HG03103 (cell line): ENCODE data around the gene ARHGAP30.

Source experiments
- ATAC-seq: cut with Tn5 transposase; IDR thresholded peaks from one replicate; pipeline ENCODE4 v1.9.1; 2021; ENCODE audit warnings: low read depth; ENCODE audit not compliant: unreplicated experiment

The ARHGAP30 gene

DNA sequence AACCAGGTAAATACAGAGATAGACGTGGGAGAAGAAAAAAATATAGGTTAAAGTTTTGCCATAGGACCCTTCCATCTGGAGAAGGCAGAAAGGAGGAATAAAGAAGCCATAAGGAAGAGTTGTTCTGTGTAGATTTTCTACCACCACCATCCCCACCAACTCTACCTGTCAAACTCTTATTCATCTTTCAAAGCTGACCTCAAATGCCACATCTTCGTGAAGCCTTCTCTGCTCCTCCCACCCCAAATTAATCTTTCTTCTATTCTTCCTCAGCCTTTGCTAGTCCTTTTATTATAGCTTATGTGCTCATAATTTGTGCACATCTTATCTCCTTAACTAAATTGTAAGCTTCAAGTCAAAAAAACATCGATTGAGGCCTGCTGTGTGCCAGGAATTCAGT lies 20.9 kb upstream of the ARHGAP30 start:
- no peak for ATAC-seq

DNA sequence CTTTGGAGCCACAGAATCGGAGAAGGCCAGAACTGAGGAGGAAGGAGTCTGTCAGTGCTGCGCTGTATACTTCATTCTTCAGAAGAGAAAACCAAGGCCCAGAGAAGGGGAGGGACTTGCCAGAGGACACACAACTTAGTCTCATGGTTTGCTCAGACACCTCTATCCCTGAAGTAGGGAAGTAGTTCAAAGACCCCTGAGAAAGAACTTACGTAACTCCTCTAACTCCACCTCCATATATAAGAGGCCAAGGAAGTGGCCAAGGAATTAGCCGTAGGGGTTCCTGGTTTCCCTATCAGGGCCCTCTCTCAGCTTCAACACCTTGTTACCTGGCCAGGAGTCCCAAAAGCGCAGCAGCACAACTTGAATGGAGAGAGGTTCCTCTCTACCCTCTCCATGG lies 20.2 kb upstream of the ARHGAP30 start:
- no peak for ATAC-seq

DNA sequence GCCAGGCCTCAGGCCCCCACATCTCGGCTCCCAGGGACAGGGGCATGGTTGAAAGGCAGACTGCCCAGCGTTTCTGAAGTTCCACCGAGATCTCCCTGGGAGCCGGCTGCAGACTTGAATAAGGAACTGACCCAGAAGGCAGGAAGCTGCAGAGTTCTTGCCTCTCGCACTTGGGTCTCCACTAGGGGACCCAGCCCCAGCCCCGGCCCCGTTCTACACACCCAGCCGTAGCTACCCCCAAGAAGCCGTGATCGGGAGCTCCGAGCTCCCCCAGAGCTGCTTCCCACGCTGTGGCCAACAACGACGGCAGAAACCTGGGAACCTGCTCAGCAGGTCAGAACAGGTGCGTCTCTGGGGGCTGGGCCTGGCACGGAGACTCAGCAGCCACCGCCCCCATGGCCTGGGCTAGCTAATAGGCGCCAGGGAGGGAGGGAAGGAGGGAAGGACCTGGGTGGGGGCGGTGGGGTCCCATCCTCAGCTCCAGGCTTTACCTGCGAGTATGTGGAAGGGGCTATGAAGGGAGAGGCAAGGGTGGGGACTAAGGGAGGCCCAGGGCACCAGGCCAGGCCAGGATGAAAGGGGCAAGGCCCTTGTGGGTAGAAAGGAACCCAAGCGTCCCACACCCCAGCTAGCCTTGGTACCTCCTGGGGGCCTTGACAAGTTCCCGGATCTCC lies 19.7 kb upstream of the ARHGAP30 start, which contains the start of gene NECTIN4:
Gene NECTIN4, minus strand, starts transcription at position 308 of the 674 bp plus-strand sequence. Its CDS starts 262 bp downstream, at position 46.
- no peak for ATAC-seq

DNA sequence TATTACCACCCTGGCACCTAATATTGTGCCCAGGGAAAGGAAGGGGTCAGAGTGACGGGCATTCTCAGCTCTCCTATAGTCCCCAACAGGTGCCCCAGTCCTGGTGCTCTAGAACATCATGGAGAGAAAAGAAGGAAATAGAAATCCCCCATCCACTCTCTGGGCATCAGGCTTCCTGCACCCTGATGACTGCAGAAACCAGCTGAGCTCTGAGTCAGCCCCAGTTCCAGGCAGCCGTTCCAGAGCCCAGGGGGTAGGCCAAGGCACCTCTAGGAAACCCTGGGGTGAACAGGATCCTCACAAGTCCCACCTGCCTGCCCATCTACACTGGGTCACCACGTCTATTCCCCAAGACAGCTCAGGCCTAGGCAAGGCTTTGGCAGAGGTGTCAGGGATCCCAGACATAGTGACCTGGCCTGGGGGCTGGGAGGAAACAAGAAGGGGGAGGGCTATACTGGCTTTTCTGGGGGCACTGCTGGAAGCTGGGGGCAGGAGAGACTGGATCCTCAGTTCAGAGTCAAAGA lies 19.0 kb upstream of the ARHGAP30 start:
- no peak for ATAC-seq

DNA sequence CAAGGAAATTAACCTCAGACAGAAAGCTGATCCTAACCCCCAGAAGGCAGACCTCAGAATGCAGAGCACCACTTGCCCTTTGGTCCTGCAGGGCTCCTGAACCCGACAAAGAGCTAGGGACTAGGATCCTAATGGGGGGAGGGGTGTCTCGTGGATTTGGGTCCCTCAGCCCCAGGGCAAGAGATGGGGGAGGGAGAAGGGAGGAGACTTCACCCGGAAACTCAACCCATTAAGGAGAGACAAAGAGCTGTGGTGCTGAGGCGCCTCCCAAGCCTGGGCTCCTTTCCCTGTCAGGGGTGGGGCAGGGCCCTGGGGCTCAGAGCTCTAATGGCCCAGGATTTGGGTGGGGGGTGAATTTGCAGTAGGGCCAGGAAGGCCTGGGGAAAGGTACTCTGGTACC lies 16.8 kb upstream of the ARHGAP30 start:
- ATAC-seq = no peak

DNA sequence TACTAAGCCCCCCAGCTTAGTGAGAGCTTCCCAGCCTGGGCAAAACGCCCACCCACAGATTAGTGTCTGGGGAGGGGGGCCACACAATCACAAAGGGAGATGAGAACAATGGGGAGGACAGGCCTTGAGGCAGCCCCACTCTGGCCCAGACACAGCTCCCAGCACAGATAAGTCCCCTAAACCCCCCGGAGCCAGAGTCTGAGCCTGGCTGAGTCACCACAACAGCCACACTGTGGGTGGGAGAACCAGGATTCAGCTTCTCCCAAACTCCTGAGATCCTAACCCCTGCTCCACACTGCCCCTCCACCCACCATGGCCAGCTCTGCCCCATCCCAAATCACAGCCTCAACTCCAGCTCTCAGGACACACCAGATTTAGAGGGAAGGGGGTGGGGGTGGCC lies 15.5 kb upstream of the ARHGAP30 start:
- ATAC-seq = no peak

DNA sequence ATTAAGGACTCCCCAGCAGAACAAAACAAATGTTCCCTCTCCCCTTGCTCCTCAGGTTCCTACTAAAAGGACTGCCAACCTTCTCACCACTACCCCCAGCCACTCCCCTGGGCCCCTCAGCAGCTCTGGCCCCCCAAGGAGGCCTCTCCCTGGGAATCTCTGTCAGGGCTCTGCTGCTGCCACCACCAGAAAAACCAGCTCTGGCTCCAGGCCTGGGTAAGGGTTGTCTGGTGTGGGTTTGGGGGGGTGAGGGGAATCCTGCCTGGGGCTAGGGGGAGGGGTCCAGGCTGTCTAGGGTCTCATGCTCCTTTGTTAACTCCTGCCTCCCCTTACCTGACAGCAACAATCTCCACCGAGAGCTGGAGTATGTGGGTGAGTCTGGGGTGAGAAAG lies 14.9 kb upstream of the ARHGAP30 start:
- no peak for ATAC-seq

DNA sequence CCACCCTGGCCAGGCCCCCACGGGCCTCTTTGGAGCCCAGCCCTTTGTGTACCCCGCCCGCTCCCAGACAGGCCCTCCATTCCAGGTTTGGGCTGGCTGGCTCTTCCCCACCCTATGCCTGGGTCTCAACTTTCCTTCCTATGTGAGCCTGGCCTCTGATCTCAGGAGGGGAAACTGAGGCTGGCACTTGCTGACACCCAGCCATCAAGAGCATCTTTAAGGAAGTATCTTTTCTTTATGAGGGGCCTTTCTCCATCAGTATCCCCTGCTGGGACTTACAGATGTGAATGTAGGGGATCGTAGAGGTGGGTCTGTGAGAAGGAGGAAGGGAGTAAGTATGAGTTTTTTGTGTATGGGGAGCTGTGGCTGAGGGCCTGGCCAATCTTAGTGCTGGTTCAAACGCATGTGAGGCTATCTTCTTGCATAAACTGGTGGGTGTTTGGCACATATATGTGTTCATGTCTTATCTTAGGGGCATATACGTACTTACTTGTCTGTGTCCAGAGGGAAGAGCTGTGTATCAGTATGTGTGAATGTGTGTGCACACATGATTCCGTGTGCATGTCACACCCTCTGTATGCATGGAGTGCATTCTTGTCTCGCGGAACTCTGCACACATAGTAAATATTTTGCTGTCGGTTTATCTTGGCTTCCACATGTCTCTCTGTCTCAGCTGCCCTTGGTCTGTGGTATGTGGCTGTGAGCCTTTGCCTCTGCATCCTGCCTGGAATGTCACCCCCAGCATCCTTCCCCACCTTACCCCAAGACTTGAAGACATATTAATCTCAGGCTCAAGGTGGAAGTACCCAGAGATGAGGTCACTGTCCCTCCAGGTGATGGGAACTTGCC lies 14.3 kb upstream of the ARHGAP30 start:
- no peak for ATAC-seq

DNA sequence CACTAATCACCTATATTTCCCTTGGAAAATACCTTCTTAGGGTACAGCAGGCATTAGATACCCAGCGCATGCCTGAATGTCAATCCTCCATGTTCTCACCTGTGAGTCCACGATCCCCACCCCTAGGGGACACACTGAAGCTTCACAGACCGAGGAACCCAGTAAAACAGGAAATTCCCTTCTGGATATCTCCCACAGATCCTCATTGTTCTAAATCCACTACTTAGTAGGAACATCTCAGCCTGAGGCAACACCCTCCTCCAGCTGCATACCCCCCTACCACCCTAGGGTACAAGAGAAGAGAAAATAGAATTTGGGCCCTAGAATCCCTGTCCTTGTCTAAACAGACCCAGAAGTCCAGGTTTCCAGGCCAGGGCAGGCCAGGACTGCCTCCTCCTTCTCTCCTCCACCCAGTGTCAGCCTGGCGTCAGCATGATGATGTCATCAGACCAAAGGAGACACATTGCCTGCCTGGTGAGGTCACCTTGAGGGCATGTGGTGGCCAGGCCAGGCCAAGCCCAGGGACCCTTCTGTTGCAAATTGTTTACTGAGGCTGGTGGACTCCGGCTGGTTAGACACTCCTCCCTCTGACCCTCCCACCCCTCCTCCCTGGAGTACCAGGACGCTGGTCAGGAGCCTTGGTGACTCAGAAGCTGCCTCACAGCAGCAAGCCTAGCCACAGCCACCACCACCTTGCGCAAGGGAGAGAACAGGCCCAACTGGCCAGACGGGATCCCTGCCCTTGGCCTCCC lies 13.5 kb upstream of the ARHGAP30 start:
- no peak for ATAC-seq

DNA sequence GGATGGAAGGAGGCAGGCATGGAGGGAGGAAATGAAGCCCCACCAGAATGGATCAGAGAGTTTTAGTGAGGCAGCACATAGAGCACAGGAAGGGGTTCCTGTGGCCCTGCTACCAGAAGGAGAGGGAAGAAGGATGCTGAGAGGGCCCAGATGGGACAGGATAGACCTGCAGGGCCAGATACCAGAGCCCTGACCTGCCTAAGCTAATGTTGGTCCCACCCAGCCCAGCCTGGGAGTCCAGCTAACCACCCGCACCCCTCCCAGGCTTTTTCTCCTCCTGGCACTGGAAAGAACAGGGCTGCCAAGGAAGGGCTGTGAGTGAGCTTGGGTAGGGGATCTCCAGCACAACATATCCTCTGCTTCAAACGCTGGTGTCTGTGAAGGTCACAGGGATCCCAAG lies 12.8 kb upstream of the ARHGAP30 start:
- no peak for ATAC-seq

DNA sequence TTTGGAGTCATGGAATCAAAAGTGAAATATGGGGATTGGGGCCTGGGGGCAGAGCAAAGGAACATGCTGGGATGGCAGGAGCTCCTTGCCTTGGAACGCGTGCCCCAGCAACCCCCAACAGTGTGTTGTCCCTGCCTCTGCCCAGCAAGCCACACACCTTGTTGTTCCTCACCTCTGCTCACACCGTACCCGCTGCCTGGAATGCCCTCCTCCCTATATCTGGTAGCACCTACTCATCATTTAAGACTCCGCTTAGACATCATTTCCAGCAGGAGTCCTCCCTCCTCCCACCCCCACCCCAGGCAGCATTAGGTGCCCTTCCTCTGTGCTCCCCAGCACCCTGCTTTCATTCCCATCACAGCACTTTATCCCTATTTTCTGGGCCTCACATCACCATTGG lies 11.8 kb upstream of the ARHGAP30 start:
- ATAC-seq = no peak

DNA sequence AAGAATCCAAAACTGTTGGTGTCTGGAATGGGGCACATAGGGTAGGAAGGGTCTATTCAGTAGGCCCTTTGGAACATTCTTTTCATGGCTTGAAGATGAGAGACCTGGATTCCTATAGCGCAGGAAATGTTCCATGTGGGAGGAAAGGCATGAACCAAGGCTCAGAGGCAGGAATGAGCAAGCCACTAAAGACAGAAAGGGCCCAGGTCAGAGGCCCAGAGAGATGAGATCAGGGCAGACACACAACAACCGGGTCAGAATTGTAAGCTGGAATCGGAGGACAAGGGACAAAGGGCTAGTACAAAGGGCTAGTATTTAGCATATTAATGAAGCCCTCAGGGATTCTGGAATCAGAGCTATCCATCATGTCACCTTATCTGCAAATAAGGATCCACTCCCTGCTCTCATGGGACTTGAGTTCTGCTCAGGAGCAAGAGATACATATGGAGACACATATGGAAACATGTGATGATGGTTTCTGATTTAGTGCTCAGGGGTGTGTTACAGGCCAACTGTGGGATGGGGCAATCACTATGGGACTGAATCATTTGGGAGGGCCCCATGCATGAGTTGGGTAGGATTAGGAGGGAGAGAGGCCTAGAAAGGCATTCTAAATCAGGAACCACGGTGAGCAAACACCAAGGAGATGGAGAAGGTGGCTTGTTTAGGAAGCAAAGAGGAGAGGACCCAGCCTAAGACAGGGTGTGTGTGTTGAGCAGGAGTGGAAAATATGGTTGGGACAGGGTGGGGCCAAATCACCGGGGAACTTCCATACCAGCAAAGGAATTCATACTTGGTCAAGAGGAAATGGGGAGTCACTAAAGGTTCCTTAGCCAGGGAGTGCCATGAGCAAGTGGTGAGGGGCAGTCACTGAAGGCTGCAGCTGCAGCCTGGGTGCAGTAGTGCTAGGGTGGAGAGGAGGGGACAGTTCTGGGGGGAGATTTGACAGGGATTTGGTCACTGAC lies 11.0 kb upstream of the ARHGAP30 start:
- no peak for ATAC-seq

DNA sequence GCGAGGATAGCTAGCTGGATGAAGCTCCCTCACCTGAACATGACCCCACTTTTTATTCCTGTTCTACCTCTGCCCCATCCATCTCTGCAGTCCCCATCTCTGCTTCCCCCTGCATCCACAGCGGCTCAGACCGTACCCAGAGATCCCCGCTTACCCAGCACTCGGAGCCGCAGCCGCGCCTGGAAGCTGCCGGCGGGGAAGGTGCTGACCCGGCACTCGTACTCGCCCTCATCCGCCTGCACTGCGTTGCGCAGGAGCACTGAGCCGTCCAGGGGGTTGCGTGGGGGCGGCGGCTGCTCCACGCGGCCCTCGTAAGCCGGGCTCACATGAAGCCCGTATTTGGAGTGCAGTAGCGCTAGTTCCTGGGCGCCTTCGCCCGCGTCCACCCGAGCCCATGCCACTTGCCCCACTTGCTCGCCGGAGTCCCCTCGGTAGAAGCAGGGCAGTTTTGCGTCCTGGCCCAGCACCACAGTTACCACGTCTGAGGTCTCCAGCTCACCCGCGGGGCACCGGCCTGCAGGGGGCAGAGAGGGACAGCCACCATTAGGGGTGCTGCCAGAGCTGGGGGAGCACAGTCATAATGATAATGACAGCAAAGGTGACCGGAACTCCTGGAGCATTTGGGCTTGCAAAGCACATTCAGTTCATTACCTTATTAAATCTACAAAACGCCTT lies 9.9 kb upstream of the ARHGAP30 start:
- no peak for ATAC-seq

DNA sequence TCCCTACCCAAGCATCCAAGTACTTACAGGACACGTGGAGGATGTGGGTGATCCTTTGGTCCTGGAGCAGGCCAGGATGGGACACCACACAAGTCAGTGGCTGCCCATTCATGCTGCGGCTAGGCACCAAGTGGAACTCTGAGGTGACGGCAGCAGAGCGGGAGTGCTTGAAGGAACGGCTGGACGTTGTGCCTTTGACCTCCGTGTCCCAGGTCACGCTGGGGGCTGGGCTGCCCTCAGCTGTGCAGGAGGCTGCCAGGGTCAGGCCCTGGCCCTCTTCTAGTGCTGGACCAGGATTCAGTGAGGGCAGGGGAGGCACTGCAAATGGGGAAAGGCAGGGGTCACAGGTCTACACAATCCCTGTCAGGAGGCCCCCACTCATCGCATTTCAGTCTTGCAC lies 7.7 kb upstream of the ARHGAP30 start:
- no peak for ATAC-seq

DNA sequence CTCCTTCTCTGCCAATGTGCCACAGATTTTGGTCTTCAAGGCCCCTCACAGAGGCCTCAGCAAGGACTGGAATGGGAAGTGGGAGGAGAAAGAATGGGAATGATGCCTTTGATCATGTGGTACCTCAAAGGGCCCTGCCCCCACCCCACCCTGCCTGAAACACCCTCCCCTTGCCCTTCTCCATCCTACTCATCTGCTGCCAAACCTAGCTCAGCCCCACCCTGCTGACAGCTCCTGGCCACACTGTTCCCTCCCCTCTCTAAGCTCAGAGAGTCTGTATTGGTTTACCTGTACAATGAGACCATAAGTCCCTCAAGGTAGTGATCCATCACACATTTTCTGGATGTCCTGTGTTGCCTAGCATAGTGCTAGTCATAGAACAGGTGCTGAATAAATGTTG lies 6.7 kb upstream of the ARHGAP30 start:
- ATAC-seq = no peak

DNA sequence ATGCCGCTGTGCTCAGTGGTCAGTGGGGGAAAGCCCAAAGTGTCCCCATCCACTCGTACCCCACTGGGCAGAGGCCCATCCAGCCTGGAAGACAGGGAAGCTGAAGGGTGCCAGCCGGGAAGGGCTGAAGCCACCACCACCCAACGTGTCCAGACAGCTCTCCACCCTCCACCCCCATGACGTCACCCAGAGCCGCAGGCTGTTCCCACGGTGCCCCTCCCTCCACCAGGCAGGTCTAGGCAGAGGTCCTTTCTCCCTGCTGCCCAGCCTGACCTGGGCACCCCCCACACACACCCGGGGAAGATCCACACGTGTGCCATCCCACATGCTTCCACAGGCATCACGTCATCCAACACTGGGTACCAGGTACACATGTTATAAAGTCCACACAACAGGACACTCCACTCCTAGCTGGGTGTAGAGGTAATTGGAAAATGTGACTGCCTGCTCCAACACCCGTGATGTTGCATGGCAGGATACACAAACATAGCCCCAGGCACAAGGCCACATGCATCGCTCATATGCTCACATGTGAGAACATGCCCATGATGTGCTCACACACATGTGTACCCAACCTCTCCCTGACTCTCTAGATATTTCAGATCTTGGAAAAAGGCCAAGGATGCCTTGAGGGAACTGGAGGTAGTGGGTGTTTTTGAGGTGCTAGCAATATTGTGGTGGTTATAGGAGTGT lies 5.1 kb upstream of the ARHGAP30 start:
- ATAC-seq = no peak

DNA sequence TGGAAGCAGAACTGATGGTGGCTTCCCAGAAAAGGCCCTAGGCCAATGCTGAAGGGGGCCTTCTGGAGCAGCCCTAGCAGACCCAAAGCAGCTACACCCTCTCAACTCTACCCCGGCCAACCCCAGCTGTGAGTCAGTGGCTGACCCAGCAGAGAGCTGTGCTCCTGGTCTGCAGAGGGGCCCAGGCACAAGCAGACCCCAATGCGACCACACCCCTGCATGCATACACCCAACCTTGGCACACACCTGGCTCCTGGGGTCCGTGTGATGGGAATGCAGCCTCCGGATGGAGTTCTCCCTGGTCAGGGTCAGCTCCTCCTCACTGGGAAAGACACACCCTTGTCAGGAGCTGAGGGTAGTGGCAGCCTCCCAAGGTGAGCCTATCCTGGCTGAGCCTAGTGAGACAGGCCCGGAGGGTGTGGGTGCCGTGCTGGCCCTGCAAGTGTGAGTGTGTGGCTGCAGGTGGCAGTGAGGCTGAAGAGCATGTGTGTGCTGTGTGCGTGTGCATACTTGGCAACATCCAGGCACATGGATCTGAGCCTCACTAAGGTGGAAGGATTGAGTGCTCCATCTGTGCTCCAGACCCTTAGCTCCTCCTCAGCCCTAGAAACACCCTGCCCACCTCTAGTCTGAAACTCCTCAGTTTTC lies 3.9 kb upstream of the ARHGAP30 start:
- ATAC-seq = no peak

DNA sequence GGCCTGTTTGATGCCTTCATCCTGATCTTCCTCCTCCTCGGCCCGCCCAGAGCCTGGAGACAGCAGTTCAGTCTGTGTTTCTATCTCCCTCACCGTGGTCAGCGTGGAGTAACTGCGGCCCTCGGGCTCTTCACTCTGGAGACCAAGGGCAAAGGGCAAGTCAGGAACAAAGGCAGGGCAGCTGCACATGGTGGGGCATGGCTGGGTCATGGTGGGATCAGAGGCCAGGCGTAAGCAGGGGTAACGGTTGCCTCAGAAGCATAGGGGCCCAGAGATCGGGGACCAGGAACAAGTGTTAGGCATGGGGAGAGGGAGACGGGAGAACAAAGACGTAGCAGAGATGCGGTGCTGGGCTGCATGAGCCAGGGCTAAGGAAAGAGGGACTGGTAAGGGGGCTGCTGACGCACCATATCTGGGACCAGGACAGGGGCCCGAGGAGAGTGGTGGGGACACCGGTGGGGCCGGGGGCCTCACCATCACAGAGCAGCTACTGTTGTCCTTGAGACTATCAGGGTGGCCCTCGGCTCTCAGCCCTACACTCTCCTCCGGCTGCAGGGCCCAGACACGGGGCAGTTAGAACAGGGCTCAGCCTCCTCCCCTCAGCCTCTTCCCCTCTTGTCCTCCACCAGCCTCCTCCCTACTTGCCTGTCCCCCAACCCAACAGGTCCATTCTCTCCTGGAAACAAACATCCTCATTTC lies 3.2 kb upstream of the ARHGAP30 start:
- ATAC-seq = no peak
